HG02938 (cell line): ENCODE results near the gene LACTB.

Experiments
- ATAC-seq: cut with Tn5 transposase; IDR thresholded peaks from one replicate; pipeline ENCODE4 v1.9.1; 2021; ENCODE audit warnings: mild to moderate bottlenecking, moderate library complexity; ENCODE audit not compliant: unreplicated experiment

The LACTB gene

GRCh38 chr15:63166219-63166618 is 44.6 kb downstream of the LACTB start:
- no peak for ATAC-seq

GRCh38 chr15:63169788-63170187 is 48.1 kb downstream of the LACTB start:
- ATAC-seq, result no peak

GRCh38 chr15:63172376-63172775 is 50.7 kb downstream of the LACTB start:
- no peak for ATAC-seq

- no peak for ATAC-seq
Measured at GRCh38 chr15:63172851-63173451, 51.3 kb downstream of the LACTB start.

GRCh38 chr15:63176302-63176701 is 54.6 kb downstream of the LACTB start:
- no peak for ATAC-seq

GRCh38 chr15:63178034-63178433 is 56.4 kb downstream of the LACTB start:
- no peak for ATAC-seq

- no peak for ATAC-seq
Measured at GRCh38 chr15:63180746-63181145, 59.1 kb downstream of the LACTB start.

- no peak for ATAC-seq
Measured at GRCh38 chr15:63181648-63182047, 60.0 kb downstream of the LACTB start.

GRCh38 chr15:63185206-63185605 is 63.5 kb downstream of the LACTB start:
- no peak for ATAC-seq

- ATAC-seq, result no peak
Measured at GRCh38 chr15:63186065-63186464, 64.4 kb downstream of the LACTB start.

GRCh38 chr15:63187589-63188226 is 66.0 kb downstream of the LACTB start:
- ATAC-seq, result no peak

- no peak for ATAC-seq
Measured at GRCh38 chr15:63188247-63188925, 66.7 kb downstream of the LACTB start.

GRCh38 chr15:63188926-63189871 is 67.5 kb downstream of the LACTB start, which contains the start of gene RAB8B:
Gene RAB8B (plus strand): TSS chr15:63189606. CDS start chr15:63189625, 19 bp downstream.
- peak; percentile 68 for ATAC-seq

GRCh38 chr15:63189941-63190768 is 68.5 kb downstream of the LACTB start:
- no peak for ATAC-seq

GRCh38 chr15:63190769-63191649 is 69.3 kb downstream of the LACTB start:
- no peak for ATAC-seq
